WTC11 (cell line): Measurements from ENCODE around the gene AURKB. TPM values are rescaled to one million over a fixed set of nuclear protein-coding genes. Genes with fewer than 3 reads are reported as not detected.

Source experiments
- ATAC-seq: fragments of 200-7000 bp; cut with Tn5 transposase; 2 replicates; pipeline ENCODE4 v1.10.0; 2021; ENCODE audit warnings: mild to moderate bottlenecking, moderate library complexity
- CTCF ChIA-PET: fragments of 300-600 bp; sonication (Branson Sonifier 250); formaldehyde crosslinking; loops from one replicate; lab custom pipeline; 2021; ENCODE audit warnings: antibody characterized with exemption; lab: Charles Lee
- POLR2A ChIA-PET: fragments of 350-600 bp; sonication (Branson Sonifier 250); formaldehyde crosslinking; loops from one replicate; lab custom pipeline; 2021; ENCODE audit warnings: antibody characterized with exemption; lab: Charles Lee
- DNase-seq: peaks from one replicate; pipeline ENCODE4 v3.0.0; 2021; ENCODE audit warnings: low spot score
- H3K27ac Mint-ChIP-seq: 2 replicates; pipeline ENCODE4 v1.8.0; 2021; ENCODE audit warnings: mixed read lengths
- H3K27me3 Mint-ChIP-seq: 2 replicates; pipeline ENCODE4 v1.8.0; 2021; ENCODE audit warnings: low read depth, mild to moderate bottlenecking, moderate library complexity, mixed read lengths
- H3K36me3 Mint-ChIP-seq: 2 replicates; pipeline ENCODE4 v1.8.0; 2021; ENCODE audit warnings: mixed read lengths
- H3K4me1 Mint-ChIP-seq: 2 replicates; pipeline ENCODE4 v1.8.0; 2022; ENCODE audit warnings: mixed read lengths
- H3K4me3 Mint-ChIP-seq: 2 replicates; pipeline ENCODE4 v1.8.0; 2021; ENCODE audit warnings: mild to moderate bottlenecking, moderate library complexity, mixed read lengths
- H3K9me3 Mint-ChIP-seq: 2 replicates; pipeline ENCODE4 v1.8.0; 2021; ENCODE audit warnings: mixed read lengths
- EMX1 ChIP-seq: fragments of 250-450 bp; sonication (Bioruptor Pico); IDR thresholded peaks from 2 replicates; pipeline ENCODE4 v1.8.0; 2021; ENCODE audit warnings: mild to moderate bottlenecking
- ETV6 ChIP-seq: sonication (generic); formaldehyde crosslinking; IDR thresholded peaks from 2 replicates; pipeline ENCODE4 v1.8.1; 2022; ENCODE audit warnings: mild to moderate bottlenecking, missing genetic modification reagents
- HMGA2 ChIP-seq: fragments of 250-450 bp; sonication (Bioruptor Pico); IDR thresholded peaks from 2 replicates; pipeline ENCODE4 v1.4.0; 2021; ENCODE audit warnings: mild to moderate bottlenecking, moderate library complexity
- IRF2 ChIP-seq: sonication (generic); formaldehyde crosslinking; IDR thresholded peaks from 2 replicates; pipeline ENCODE4 v1.8.0; 2022; ENCODE audit warnings: low read depth, missing genetic modification reagents, borderline replicate concordance
- MYBL2 ChIP-seq: sonication (generic); formaldehyde crosslinking; IDR thresholded peaks from 2 replicates; pipeline ENCODE4 v1.8.1; 2023; ENCODE audit warnings: mild to moderate bottlenecking, moderate library complexity, missing genetic modification reagents
- NFE2L1 ChIP-seq: sonication (generic); formaldehyde crosslinking; IDR thresholded peaks from 2 replicates; pipeline ENCODE4 v1.8.1; 2023; ENCODE audit warnings: missing genetic modification reagents
- OVOL2 ChIP-seq: fragments of 250-450 bp; sonication (Bioruptor Pico); IDR thresholded peaks from 2 replicates; pipeline ENCODE4 v1.9.0; 2021; ENCODE audit warnings: mild to moderate bottlenecking, borderline replicate concordance
- ZMAT4 ChIP-seq: fragments of 250-450 bp; sonication (Bioruptor Pico); IDR thresholded peaks from 2 replicates; pipeline ENCODE4 v1.9.0; 2021; ENCODE audit warnings: mild to moderate bottlenecking
- ZNF263 ChIP-seq: sonication (generic); formaldehyde crosslinking; IDR thresholded peaks from 2 replicates; pipeline ENCODE4 v1.8.1; 2022; ENCODE audit warnings: low read depth, mild to moderate bottlenecking, moderate library complexity, missing genetic modification reagents
- ZNF396 ChIP-seq: fragments of 250-450 bp; sonication (Bioruptor Pico); IDR thresholded peaks from 2 replicates; pipeline ENCODE4 v1.8.0; 2021; ENCODE audit warnings: mild to moderate bottlenecking, moderate library complexity, borderline replicate concordance
- ZNF425 ChIP-seq: fragments of 250-450 bp; sonication (Bioruptor Pico); conservative IDR thresholded peaks from 2 replicates; pipeline ENCODE4 v1.9.0; 2021; ENCODE audit warnings: mild to moderate bottlenecking
- total RNA-seq: library from RNA; stranded (reverse); gene quantifications from 3 replicates; pipeline ENCODE4 v1.2.3, GENCODE V29; 2021
- TF ChIP-seq, protein P1 (sequence below): sonication (generic); formaldehyde crosslinking; IDR thresholded peaks from 2 replicates; pipeline ENCODE4 v1.8.1; 2022; ENCODE audit warnings: mild to moderate bottlenecking, moderate library complexity, missing genetic modification reagents
- TF ChIP-seq, protein P2 (sequence below): fragments of 250-450 bp; sonication (Bioruptor Pico); IDR thresholded peaks from 2 replicates; pipeline ENCODE4 v1.9.0; 2021; ENCODE audit warnings: mild to moderate bottlenecking, borderline replicate concordance
- TF ChIP-seq, protein P3 (sequence below): fragments of 200-600 bp; IDR thresholded peaks from 2 replicates; pipeline ENCODE4 v1.8.0; 2022; ENCODE audit warnings: antibody characterized with exemption
- TF ChIP-seq, protein P4 (sequence below): sonication (generic); formaldehyde crosslinking; IDR thresholded peaks from 2 replicates; pipeline ENCODE4 v1.8.0; 2022; ENCODE audit warnings: mild to moderate bottlenecking, missing genetic modification reagents

The AURKB gene
- total RNA-seq, 1 experiment from 2014 or later, result 215 TPM

DNA sequence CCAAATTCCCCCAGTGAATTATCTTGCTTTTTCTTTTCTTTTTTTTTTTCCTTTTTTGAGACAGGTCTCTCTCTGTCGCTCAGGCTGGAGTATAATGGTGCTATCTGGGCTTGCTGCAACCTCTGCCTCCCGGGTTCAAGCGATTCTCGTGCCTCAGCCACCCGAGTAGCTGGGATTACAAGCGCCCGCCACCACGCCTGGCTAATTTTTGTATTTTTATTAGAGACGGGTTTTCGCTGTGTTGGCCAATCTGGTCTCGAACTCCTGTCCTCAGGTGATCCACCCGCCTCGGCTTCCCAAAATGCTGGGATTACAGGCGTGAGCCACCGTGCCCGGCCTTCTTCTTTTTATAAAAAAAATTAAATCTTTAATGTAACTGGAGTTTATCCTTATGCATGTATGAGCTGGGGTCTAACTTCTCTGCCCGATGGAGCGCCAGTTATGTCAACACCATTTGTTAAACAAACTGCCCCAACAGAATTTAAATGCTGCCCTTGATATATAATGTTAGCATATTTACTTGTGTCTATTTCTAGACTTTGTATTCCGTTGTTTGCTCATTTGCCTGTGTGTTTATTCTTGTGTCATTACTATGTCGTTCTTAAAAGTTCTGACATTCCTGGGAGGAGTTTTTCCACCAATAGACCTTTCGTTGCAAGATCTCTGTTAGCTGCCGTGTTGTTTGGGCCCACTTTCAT lies 535 bp upstream of the AURKB start (continued):
- TF ChIP-seq ZNF425 (CRISPR knock-in tag), result no peak
- no peak for TF ChIP-seq IRF2
- no peak for TF ChIP-seq ETV6 (CRISPR knock-in tag)
- TF ChIP-seq, protein P1, sequence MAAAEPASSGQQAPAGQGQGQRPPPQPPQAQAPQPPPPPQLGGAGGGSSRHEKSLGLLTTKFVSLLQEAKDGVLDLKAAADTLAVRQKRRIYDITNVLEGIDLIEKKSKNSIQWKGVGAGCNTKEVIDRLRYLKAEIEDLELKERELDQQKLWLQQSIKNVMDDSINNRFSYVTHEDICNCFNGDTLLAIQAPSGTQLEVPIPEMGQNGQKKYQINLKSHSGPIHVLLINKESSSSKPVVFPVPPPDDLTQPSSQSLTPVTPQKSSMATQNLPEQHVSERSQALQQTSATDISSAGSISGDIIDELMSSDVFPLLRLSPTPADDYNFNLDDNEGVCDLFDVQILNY (CRISPR knock-in tag), result no peak
- TF ChIP-seq, all 79 proteins: peak for 0

GRCh38 chr17:8206536-8206935 lies 3.8 kb downstream of the AURKB start:
- no peaks in the 10 kb centered on the region for H3K27me3 Mint-ChIP-seq
- peaks cover 49% of the 10 kb centered on the region for H3K36me3 Mint-ChIP-seq
- CTCF ChIA-PET, result no interaction called here
- ATAC-seq, result no peak
- H3K9me3 Mint-ChIP-seq, result no peaks in the 10 kb centered on the region
- peaks cover 16% of the 10 kb centered on the region for H3K4me1 Mint-ChIP-seq
- DNase-seq, result no peak
- no peak overlapping the region for H3K27ac Mint-ChIP-seq
- TF ChIP-seq ZNF263 (CRISPR knock-in tag) (no peak), ZMAT4 (CRISPR knock-in tag) (no peak), HMGA2 (no peak), NFE2L1 (CRISPR knock-in tag) (no peak), EMX1 (no peak), ZNF396 (no peak), OVOL2 (CRISPR knock-in tag) (no peak), MYBL2 (CRISPR knock-in tag) (no peak)
- TF ChIP-seq, protein P2, sequence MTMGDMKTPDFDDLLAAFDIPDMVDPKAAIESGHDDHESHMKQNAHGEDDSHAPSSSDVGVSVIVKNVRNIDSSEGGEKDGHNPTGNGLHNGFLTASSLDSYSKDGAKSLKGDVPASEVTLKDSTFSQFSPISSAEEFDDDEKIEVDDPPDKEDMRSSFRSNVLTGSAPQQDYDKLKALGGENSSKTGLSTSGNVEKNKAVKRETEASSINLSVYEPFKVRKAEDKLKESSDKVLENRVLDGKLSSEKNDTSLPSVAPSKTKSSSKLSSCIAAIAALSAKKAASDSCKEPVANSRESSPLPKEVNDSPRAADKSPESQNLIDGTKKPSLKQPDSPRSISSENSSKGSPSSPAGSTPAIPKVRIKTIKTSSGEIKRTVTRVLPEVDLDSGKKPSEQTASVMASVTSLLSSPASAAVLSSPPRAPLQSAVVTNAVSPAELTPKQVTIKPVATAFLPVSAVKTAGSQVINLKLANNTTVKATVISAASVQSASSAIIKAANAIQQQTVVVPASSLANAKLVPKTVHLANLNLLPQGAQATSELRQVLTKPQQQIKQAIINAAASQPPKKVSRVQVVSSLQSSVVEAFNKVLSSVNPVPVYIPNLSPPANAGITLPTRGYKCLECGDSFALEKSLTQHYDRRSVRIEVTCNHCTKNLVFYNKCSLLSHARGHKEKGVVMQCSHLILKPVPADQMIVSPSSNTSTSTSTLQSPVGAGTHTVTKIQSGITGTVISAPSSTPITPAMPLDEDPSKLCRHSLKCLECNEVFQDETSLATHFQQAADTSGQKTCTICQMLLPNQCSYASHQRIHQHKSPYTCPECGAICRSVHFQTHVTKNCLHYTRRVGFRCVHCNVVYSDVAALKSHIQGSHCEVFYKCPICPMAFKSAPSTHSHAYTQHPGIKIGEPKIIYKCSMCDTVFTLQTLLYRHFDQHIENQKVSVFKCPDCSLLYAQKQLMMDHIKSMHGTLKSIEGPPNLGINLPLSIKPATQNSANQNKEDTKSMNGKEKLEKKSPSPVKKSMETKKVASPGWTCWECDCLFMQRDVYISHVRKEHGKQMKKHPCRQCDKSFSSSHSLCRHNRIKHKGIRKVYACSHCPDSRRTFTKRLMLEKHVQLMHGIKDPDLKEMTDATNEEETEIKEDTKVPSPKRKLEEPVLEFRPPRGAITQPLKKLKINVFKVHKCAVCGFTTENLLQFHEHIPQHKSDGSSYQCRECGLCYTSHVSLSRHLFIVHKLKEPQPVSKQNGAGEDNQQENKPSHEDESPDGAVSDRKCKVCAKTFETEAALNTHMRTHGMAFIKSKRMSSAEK, result no peak
- TF ChIP-seq, protein P3, sequence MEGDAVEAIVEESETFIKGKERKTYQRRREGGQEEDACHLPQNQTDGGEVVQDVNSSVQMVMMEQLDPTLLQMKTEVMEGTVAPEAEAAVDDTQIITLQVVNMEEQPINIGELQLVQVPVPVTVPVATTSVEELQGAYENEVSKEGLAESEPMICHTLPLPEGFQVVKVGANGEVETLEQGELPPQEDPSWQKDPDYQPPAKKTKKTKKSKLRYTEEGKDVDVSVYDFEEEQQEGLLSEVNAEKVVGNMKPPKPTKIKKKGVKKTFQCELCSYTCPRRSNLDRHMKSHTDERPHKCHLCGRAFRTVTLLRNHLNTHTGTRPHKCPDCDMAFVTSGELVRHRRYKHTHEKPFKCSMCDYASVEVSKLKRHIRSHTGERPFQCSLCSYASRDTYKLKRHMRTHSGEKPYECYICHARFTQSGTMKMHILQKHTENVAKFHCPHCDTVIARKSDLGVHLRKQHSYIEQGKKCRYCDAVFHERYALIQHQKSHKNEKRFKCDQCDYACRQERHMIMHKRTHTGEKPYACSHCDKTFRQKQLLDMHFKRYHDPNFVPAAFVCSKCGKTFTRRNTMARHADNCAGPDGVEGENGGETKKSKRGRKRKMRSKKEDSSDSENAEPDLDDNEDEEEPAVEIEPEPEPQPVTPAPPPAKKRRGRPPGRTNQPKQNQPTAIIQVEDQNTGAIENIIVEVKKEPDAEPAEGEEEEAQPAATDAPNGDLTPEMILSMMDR, result no peak
- TF ChIP-seq, protein P4, sequence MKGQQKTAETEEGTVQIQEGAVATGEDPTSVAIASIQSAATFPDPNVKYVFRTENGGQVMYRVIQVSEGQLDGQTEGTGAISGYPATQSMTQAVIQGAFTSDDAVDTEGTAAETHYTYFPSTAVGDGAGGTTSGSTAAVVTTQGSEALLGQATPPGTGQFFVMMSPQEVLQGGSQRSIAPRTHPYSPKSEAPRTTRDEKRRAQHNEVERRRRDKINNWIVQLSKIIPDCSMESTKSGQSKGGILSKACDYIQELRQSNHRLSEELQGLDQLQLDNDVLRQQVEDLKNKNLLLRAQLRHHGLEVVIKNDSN (CRISPR knock-in tag), result no peak
- POLR2A ChIA-PET, result no interaction called here
- no peak overlapping the region for H3K4me3 Mint-ChIP-seq
